SU-DHL-6 (cell line): ENCODE data around the gene FGD4.
"Not testable (repeated sequence)": the region's sequence is repeated elsewhere in the genome, so short reads cannot be mapped to it uniquely, and the experiment has no call there.

Experiments
- H2AFZ ChIP-seq: fragments of 200-600 bp; sonication (generic); 2 replicates; pipeline ENCODE4 v1.6.1; 2014; ENCODE audit warnings: low read depth, mild to moderate bottlenecking, moderate library complexity, mixed read lengths, antibody characterized with exemption, low read length; ENCODE audit not compliant: severe bottlenecking
- H3F3A ChIP-seq: fragments of 200-600 bp; shearing (Covaris generic); 2 replicates; pipeline ENCODE4 v1.6.0; 2016; ENCODE audit warnings: antibody characterized with exemption, mild to moderate bottlenecking; ENCODE audit not compliant: insufficient read depth
- H3K27ac ChIP-seq: fragments of 200-600 bp; sonication (generic); 2 replicates; pipeline ENCODE4 v1.5.1; 2016; ENCODE audit warnings: low read depth, mild to moderate bottlenecking, low read length, moderate library complexity, mixed read lengths
- H3K27me3 ChIP-seq: fragments of 200-600 bp; sonication (generic), shearing (Covaris generic); 2 replicates; pipeline ENCODE4 v1.6.0; 2014; ENCODE audit warnings: mild to moderate bottlenecking, low read length
- H3K36me3 ChIP-seq: fragments of 200-600 bp; sonication (generic); 2 replicates; pipeline ENCODE4 v1.6.1; 2014; ENCODE audit warnings: mild to moderate bottlenecking, low read length, mixed read lengths
- H3K4me2 ChIP-seq: fragments of 300-600, 200-600 bp; shearing (Covaris generic), sonication (generic); 2 replicates; pipeline ENCODE4 v1.6.0; 2014; ENCODE audit warnings: low read length, low read depth, mild to moderate bottlenecking; ENCODE audit not compliant: poor library complexity, severe bottlenecking
- H3K4me3 ChIP-seq: fragments of 200-600 bp; sonication (generic); 2 replicates; pipeline ENCODE4 v1.5.1; 2014; ENCODE audit warnings: antibody characterized with exemption, low read length, mild to moderate bottlenecking, mixed read lengths; ENCODE audit not compliant: insufficient read depth, poor library complexity, severe bottlenecking
- H3K79me2 ChIP-seq: fragments of 200-600 bp; sonication (generic); 2 replicates; pipeline ENCODE4 v1.6.1; 2014; ENCODE audit warnings: mild to moderate bottlenecking, low read length, moderate library complexity; ENCODE audit not compliant: insufficient read depth
- H3K9ac ChIP-seq: fragments of 200-600 bp; sonication (generic); 2 replicates; pipeline ENCODE4 v1.7.0; 2014; ENCODE audit warnings: mild to moderate bottlenecking, low read length
- H3K9me2 ChIP-seq: fragments of 200-600 bp; sonication (generic); replicated peaks from 2 replicates; pipeline ENCODE4 v1.6.1; 2014; ENCODE audit warnings: low read length; ENCODE audit not compliant: insufficient read depth
- H3K9me3 ChIP-seq: fragments of 200-600 bp; sonication (generic); 2 replicates; pipeline ENCODE4 v1.6.1; 2014; ENCODE audit warnings: low read length, mixed read lengths; ENCODE audit not compliant: insufficient read depth
- H4K20me1 ChIP-seq: fragments of 200-600 bp; sonication (generic); 2 replicates; pipeline ENCODE4 v1.6.1; 2014; ENCODE audit warnings: low read depth, mild to moderate bottlenecking, antibody characterized with exemption, low read length, moderate library complexity, mixed read lengths
- CTCF ChIP-seq: fragments of 200-600 bp; sonication (generic); IDR thresholded peaks from one replicate; pipeline ENCODE4 v1.5.1; 2017; ENCODE audit warnings: antibody characterized with exemption, mild to moderate bottlenecking, low read length, moderate library complexity; ENCODE audit not compliant: insufficient read depth, poor library complexity, severe bottlenecking
- EZH2phosphoT487 ChIP-seq: fragments of 200-600 bp; sonication (generic), shearing (Covaris generic); conservative IDR thresholded peaks from 2 replicates; pipeline ENCODE4 v1.6.1; 2018; ENCODE audit warnings: mild to moderate bottlenecking, antibody characterized with exemption, low read length, moderate library complexity, mixed read lengths

The FGD4 gene

GRCh38 chr12:32508626-32509025, 109.3 kb downstream of the FGD4 start:
- H3K9me2 ChIP-seq: no peaks in the 10 kb centered on the region
- H3K4me3 ChIP-seq: no peak overlapping the region
- H3K4me2 ChIP-seq: no peak overlapping the region
- H3F3A ChIP-seq: no peaks in the 10 kb centered on the region
- H3K9ac ChIP-seq: no peak overlapping the region
- H2AFZ ChIP-seq: no peak overlapping the region
- H3K27me3 ChIP-seq: no peaks in the 10 kb centered on the region
- H4K20me1 ChIP-seq: no peaks in the 10 kb centered on the region
- H3K79me2 ChIP-seq: no peaks in the 10 kb centered on the region
- H3K36me3 ChIP-seq: no peaks in the 10 kb centered on the region
- TF ChIP-seq EZH2phosphoT487: no peak
- no peak for TF ChIP-seq CTCF
- H3K9me3 ChIP-seq: no peaks in the 10 kb centered on the region
- H3K27ac ChIP-seq: no peak overlapping the region

- Histone ChIP-seq H3K27ac (no peak overlapping the region), H3F3A (no peaks in the 10 kb centered on the region), H2AFZ (no peak overlapping the region), H3K9me2 (no peaks in the 10 kb centered on the region), H4K20me1 (no peaks in the 10 kb centered on the region), H3K4me2 (no peak overlapping the region), H3K9me3 (no peaks in the 10 kb centered on the region), H3K27me3 (no peaks in the 10 kb centered on the region), H3K79me2 (no peaks in the 10 kb centered on the region), H3K36me3 (no peaks in the 10 kb centered on the region), H3K9ac (no peak overlapping the region), H3K4me3 (no peak overlapping the region)
- no peak for TF ChIP-seq CTCF
- no peak for TF ChIP-seq EZH2phosphoT487
Measured at GRCh38 chr12:32509328-32510091, 110.2 kb downstream of the FGD4 start.

- H3K27me3 ChIP-seq, H3K9me3 ChIP-seq, H3K79me2 ChIP-seq, H3K27ac ChIP-seq, H3K4me2 ChIP-seq, H3F3A ChIP-seq, H3K9ac ChIP-seq, H3K36me3 ChIP-seq, H4K20me1 ChIP-seq, H2AFZ ChIP-seq, H3K9me2 ChIP-seq, H3K4me3 ChIP-seq: not testable (repeated sequence)
Measured at GRCh38 chr12:32511976-32512375, 112.6 kb downstream of the FGD4 start.

GRCh38 chr12:32512379-32512778, 113.0 kb downstream of the FGD4 start:
- Histone ChIP-seq H3K27me3 (no peaks in the 10 kb centered on the region), H3F3A (no peaks in the 10 kb centered on the region), H3K9ac (no peak overlapping the region), H3K9me3 (no peaks in the 10 kb centered on the region), H3K9me2 (no peaks in the 10 kb centered on the region), H3K79me2 (no peaks in the 10 kb centered on the region), H3K36me3 (no peaks in the 10 kb centered on the region), H3K27ac (no peak overlapping the region), H4K20me1 (no peaks in the 10 kb centered on the region), H3K4me3 (no peak overlapping the region), H3K4me2 (no peak overlapping the region), H2AFZ (no peak overlapping the region)
- no peak for TF ChIP-seq CTCF
- no peak for TF ChIP-seq EZH2phosphoT487
